Measurements from ENCODE around the gene CCDC38. TPM values are rescaled to one million over a fixed set of nuclear protein-coding genes. Genes with fewer than 3 reads are reported as not detected.

CCDC38 gene
- total RNA-seq, 1 experiment from 2014 or later: 0.35 TPM

- TF ChIP-seq CTCF (conservative IDR thresholded peaks at IDR 0.05) (no peak), EZH2 (IDR thresholded peaks at IDR 0.05; ENCODE audit: low read depth) (no peak)
- H4K20me1 ChIP-seq (ENCODE audit: insufficient read depth): no peaks in the 10 kb centered on the region
- H3F3A ChIP-seq (ENCODE audit: insufficient read depth, low read depth): no peaks in the 10 kb centered on the region
- no peaks in the 10 kb centered on the region for H3K27me3 ChIP-seq (ENCODE audit: insufficient read depth, low read depth)
- H3K9me3 ChIP-seq (ENCODE audit: insufficient read depth, low read depth): no peaks in the 10 kb centered on the region
- ChIA-PET CTCF (no interaction called here), POLR2A (ENCODE audit: unreplicated experiment) (no interaction called here)
- no peaks in the 10 kb centered on the region; the same call in 1 of the 2 replicates for H3K9me2 ChIP-seq (ENCODE audit: insufficient read depth)
- H3K4me3 ChIP-seq: no peak overlapping the region
- intact Hi-C loops (cut with micrococcal nuclease; ENCODE audit: unreplicated experiment): no loop called here
- H3K79me2 ChIP-seq (ENCODE audit: low read depth): no peaks in the 10 kb centered on the region
- H2AFZ ChIP-seq: no peak overlapping the region
- DNase-seq: no peak
- no peaks in the 10 kb centered on the region for H3K4me1 ChIP-seq (replicated peaks; ENCODE audit: insufficient read depth)
- H3K4me2 ChIP-seq: no peak overlapping the region
- BruUV-seq (replicated peaks): no TSS peak
- no peak overlapping the region for H3K27ac ChIP-seq
- no peaks in the 10 kb centered on the region for H3K36me3 ChIP-seq (ENCODE audit: low read depth)
Measured at GRCh38 chr12:95877622-95878021, 64.8 kb downstream of the CCDC38 start.

- no peaks in the 10 kb centered on the region for H4K20me1 ChIP-seq (ENCODE audit: insufficient read depth)
- intact Hi-C loops (cut with micrococcal nuclease; ENCODE audit: unreplicated experiment): no loop called here
- H3K9me2 ChIP-seq (ENCODE audit: insufficient read depth): no peaks in the 10 kb centered on the region
- no TSS peak for BruUV-seq (replicated peaks)
- no peaks in the 10 kb centered on the region for H3K27me3 ChIP-seq (ENCODE audit: insufficient read depth, low read depth)
- no peak overlapping the region for H3K4me2 ChIP-seq
- no peak overlapping the region for H3K4me3 ChIP-seq
- CTCF ChIA-PET: no interaction called here
- H3K36me3 ChIP-seq (ENCODE audit: low read depth): 0 out of 2 replicates have a peak, but pooled peaks cover 6% of the 10 kb centered on the region
- H3K9me3 ChIP-seq (ENCODE audit: insufficient read depth, low read depth): no peaks in the 10 kb centered on the region
- H3K4me1 ChIP-seq (replicated peaks; ENCODE audit: insufficient read depth): no peaks in the 10 kb centered on the region
- no peak for TF ChIP-seq EZH2 (IDR thresholded peaks at IDR 0.05; ENCODE audit: low read depth)
- no peak for TF ChIP-seq CTCF (conservative IDR thresholded peaks at IDR 0.05)
- H3K27ac ChIP-seq: no peak overlapping the region
- peaks cover 4% of the 10 kb centered on the region; the same call in 1 of the 2 replicates for H3F3A ChIP-seq (ENCODE audit: insufficient read depth, low read depth)
- H3K79me2 ChIP-seq (ENCODE audit: low read depth): no peaks in the 10 kb centered on the region
- no peak overlapping the region for H2AFZ ChIP-seq
- POLR2A ChIA-PET (ENCODE audit: unreplicated experiment): no interaction called here
- no peak for DNase-seq
Measured at GRCh38 chr12:95874452-95874851, 68.0 kb downstream of the CCDC38 start.

GRCh38 chr12:95870897-95871296 lies 71.5 kb downstream of the CCDC38 start:
- Histone ChIP-seq H3K27ac (no peak overlapping the region), H3K4me1 (replicated peaks; ENCODE audit: insufficient read depth) (no peaks in the 10 kb centered on the region), H4K20me1 (ENCODE audit: insufficient read depth) (no peaks in the 10 kb centered on the region; the same call in 1 of the 2 replicates), H3K4me2 (no peak overlapping the region), H3K9me3 (ENCODE audit: insufficient read depth, low read depth) (no peaks in the 10 kb centered on the region), H3F3A (ENCODE audit: insufficient read depth, low read depth) (peaks cover 11% of the 10 kb centered on the region; the same call in 1 of the 2 replicates), H3K79me2 (ENCODE audit: low read depth) (no peaks in the 10 kb centered on the region), H3K36me3 (ENCODE audit: low read depth) (peaks cover 16% of the 10 kb centered on the region), H3K4me3 (no peak overlapping the region), H3K9me2 (ENCODE audit: insufficient read depth) (no peaks in the 10 kb centered on the region), H3K27me3 (ENCODE audit: insufficient read depth, low read depth) (no peaks in the 10 kb centered on the region), H2AFZ (no peak overlapping the region)
- no peak for TF ChIP-seq EZH2 (IDR thresholded peaks at IDR 0.05; ENCODE audit: low read depth)
- TF ChIP-seq CTCF (conservative IDR thresholded peaks at IDR 0.05): no peak
- no TSS peak for BruUV-seq (replicated peaks)
- intact Hi-C loops (cut with micrococcal nuclease; ENCODE audit: unreplicated experiment): no loop called here
- DNase-seq: no peak
- POLR2A ChIA-PET (ENCODE audit: unreplicated experiment): no interaction called here
- CTCF ChIA-PET: no interaction called here
